MM.1S (cell line): ENCODE results near the gene STK4.

Experiments used
- EZH2 ChIP-seq: fragments of 300-600 bp; sonication (generic); optimal IDR thresholded peaks from 2 replicates; pipeline ENCODE3; 2017; ENCODE audit warnings: low read depth, mild to moderate bottlenecking, antibody characterized with exemption, low read length, mixed read lengths
- EZH2phosphoT487 ChIP-seq: fragments of 300-600 bp; sonication (generic); IDR thresholded peaks from 2 replicates; pipeline ENCODE4 v1.6.1; 2018; ENCODE audit warnings: antibody characterized with exemption, low read length
- TF ChIP-seq, protein P1 (sequence below): fragments of 300-600 bp; sonication (generic); IDR thresholded peaks from 2 replicates; pipeline ENCODE4 v1.5.1; 2016; ENCODE audit warnings: antibody characterized with exemption, low read length, mixed read lengths

DNA sequence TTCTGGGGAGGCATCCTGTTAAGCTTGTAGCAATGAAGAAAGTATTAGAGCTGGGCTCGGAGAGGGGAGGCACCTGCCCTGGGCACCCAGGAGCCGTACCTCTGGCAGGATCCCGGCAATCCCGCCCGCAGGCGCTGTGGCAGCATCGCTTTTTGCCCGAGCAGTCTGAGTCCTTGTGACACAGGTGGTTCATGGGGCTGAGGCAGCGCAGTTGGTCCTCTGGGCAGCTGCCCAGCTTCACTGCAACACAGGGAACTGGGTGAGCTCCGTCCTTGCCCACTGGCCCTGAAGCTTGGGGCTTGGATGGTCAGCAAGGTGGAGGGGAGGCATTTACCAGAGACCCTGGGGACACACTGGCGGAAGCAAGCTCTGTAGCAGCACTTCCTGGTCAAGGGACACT, 144.0 kb downstream of the STK4 start:
- TF ChIP-seq EZH2 (no peak), EZH2phosphoT487 (no peak)
- TF ChIP-seq, protein P1, sequence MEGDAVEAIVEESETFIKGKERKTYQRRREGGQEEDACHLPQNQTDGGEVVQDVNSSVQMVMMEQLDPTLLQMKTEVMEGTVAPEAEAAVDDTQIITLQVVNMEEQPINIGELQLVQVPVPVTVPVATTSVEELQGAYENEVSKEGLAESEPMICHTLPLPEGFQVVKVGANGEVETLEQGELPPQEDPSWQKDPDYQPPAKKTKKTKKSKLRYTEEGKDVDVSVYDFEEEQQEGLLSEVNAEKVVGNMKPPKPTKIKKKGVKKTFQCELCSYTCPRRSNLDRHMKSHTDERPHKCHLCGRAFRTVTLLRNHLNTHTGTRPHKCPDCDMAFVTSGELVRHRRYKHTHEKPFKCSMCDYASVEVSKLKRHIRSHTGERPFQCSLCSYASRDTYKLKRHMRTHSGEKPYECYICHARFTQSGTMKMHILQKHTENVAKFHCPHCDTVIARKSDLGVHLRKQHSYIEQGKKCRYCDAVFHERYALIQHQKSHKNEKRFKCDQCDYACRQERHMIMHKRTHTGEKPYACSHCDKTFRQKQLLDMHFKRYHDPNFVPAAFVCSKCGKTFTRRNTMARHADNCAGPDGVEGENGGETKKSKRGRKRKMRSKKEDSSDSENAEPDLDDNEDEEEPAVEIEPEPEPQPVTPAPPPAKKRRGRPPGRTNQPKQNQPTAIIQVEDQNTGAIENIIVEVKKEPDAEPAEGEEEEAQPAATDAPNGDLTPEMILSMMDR: no peak
